Vagina (tissue), 2 donors: ENCODE measurements around the gene AMHR2. TPM values are rescaled to one million over a fixed set of nuclear protein-coding genes. Genes with fewer than 3 reads are reported as not detected.

Experiments
- DNase-seq, 2 donors: peaks; one replicate each; pipeline ENCODE4 v3.0.0-alpha.2; 2017; ENCODE audit errors: extremely low spot score in 2 of 2
- H3K27ac ChIP-seq: fragments of 200-600 bp; sonication (generic); one replicate; pipeline ENCODE4 v1.5.1; 2019
- H3K27me3 ChIP-seq: fragments of 200-600 bp; sonication (generic); one replicate; pipeline ENCODE4 v1.5.1; 2019
- H3K36me3 ChIP-seq, 2 donors: fragments of 200-600 bp; sonication (generic); one replicate each; pipeline ENCODE4 v1.5.1; 2017 to 2019
- H3K4me1 ChIP-seq: fragments of 200-600 bp; sonication (generic); one replicate; pipeline ENCODE4 v1.5.1; 2019
- H3K4me3 ChIP-seq, 2 donors: fragments of 200-600 bp; sonication (generic); 1 replicate in 1 of 2; 2 replicates in 1 of 2; pipeline ENCODE4 v1.5.1; 2016 to 2019
- H3K9me3 ChIP-seq: fragments of 200-600 bp; sonication (generic); one replicate; pipeline ENCODE4 v1.5.1; 2019
- POLR2A ChIP-seq, 2 donors: fragments of 450-650 bp; IDR thresholded peaks; one replicate each; pipeline ENCODE4 v1.6.1; 2017; ENCODE audit warnings: antibody characterized with exemption in 2 of 2, mild to moderate bottlenecking in 2 of 2, moderate library complexity in 2 of 2
- POLR2AphosphoS5 ChIP-seq, 2 donors: sonication (generic); formaldehyde crosslinking; IDR thresholded peaks; one replicate each; pipeline ENCODE4 v1.9.0; 2017; ENCODE audit warnings: antibody characterized with exemption in 2 of 2, mild to moderate bottlenecking in 2 of 2, low read depth in 1 of 2; ENCODE audit not compliant: insufficient read depth in 1 of 2
- intact Hi-C: fragments of 100-400 bp; cut with DNase I; formaldehyde crosslinking; loops from one replicate; pipeline ENCODE4 v1.15.1; 2023
- total RNA-seq: library from RNA; depleted of rRNA; stranded (reverse); fragments of >200 nt; gene quantifications from one replicate; pipeline ENCODE4 v1.2.3, GENCODE V29; 2016
- TF ChIP-seq, protein P1 (sequence below), 3 experiments: fragments of 450-650 bp in 2 of 3; fragments of 200-600 bp in 1 of 3; sonication (generic) in 1 of 3; IDR thresholded peaks; one replicate each; pipeline ENCODE4 v1.5.1; 2017 to 2019; ENCODE audit warnings: antibody characterized with exemption in 3 of 3, mild to moderate bottlenecking in 2 of 3, moderate library complexity in 2 of 3

Gene AMHR2
- total RNA-seq, 1 donor from 2014 or later: 1.2 TPM

DNA sequence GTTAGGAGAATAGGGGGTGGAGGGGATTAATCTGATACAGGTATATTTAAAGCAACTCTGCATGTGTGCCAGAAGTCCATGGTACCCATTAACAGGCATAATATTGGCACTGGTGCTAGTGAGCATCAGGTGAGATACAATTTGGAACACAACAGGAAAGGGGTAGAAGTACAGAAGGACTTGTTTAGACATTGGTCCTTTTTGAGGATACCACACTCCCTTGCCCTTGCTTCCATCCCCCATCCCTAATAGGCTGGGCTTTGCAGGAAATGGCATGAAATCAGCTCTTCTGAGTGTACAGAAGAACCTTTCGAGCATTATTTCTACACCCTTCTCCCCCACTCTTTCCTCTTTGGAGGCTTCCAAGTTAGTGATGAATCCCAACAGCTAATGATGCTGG, 44.6 kb downstream of the AMHR2 start:
- Histone ChIP-seq H3K27ac (no peak overlapping the region), H3K4me3 (no peak overlapping the region), H3K4me1 (peaks cover 5% of the 10 kb centered on the region), H3K9me3 (no peaks in the 10 kb centered on the region), H3K27me3 (no peaks in the 10 kb centered on the region), H3K36me3 (peaks cover 4 to 95% of the 10 kb centered on the region in 2 donors)
- no peak for DNase-seq
- TF ChIP-seq POLR2AphosphoS5 (IDR thresholded peaks at IDR 0.05; ENCODE audit: insufficient read depth in 1 of 2, low read depth in 1 of 2) (no peak), POLR2A (IDR thresholded peaks at IDR 0.05) (no peak)
- TF ChIP-seq, protein P1, sequence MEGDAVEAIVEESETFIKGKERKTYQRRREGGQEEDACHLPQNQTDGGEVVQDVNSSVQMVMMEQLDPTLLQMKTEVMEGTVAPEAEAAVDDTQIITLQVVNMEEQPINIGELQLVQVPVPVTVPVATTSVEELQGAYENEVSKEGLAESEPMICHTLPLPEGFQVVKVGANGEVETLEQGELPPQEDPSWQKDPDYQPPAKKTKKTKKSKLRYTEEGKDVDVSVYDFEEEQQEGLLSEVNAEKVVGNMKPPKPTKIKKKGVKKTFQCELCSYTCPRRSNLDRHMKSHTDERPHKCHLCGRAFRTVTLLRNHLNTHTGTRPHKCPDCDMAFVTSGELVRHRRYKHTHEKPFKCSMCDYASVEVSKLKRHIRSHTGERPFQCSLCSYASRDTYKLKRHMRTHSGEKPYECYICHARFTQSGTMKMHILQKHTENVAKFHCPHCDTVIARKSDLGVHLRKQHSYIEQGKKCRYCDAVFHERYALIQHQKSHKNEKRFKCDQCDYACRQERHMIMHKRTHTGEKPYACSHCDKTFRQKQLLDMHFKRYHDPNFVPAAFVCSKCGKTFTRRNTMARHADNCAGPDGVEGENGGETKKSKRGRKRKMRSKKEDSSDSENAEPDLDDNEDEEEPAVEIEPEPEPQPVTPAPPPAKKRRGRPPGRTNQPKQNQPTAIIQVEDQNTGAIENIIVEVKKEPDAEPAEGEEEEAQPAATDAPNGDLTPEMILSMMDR (IDR thresholded peaks at IDR 0.05): no peak
- intact Hi-C loops: no loop called here

DNA sequence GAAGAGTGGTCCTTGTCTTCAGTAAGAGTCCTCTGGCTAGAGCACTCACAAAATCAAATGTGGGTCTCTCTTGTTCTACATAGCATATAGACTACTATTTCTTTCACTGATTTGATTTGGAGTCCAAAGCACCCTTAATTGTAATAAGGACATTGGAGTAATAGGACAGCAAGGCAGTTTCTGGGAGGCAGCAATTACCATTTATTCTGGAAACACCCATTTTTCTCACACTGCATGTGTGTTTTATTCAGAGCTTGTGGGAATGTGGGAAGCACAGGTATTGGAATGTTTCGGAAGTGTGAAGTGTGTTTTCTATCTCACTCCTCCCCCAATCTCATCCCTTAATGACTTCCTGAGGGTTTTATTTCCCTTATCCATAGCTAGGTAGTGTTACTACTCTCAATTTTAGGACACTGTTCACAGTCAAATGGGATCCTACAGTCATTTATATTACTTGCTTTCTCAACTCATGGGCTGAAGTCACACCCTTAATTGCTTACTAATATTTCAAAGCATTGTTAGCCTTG, 48.5 kb downstream of the AMHR2 start:
- TF ChIP-seq, protein P1 (IDR thresholded peaks at IDR 0.05): no peak
- TF ChIP-seq POLR2AphosphoS5 (IDR thresholded peaks at IDR 0.05; ENCODE audit: insufficient read depth in 1 of 2, low read depth in 1 of 2): no peak
- TF ChIP-seq POLR2A (IDR thresholded peaks at IDR 0.05): no peak
- H3K4me3 ChIP-seq: no peak overlapping the region
- no peak overlapping the region for H3K27ac ChIP-seq
- no peak for DNase-seq
- intact Hi-C loops: no loop called here
- peaks cover 20% of the 10 kb centered on the region for H3K4me1 ChIP-seq
- peaks cover 4 to 94% of the 10 kb centered on the region in 2 donors for H3K36me3 ChIP-seq
- no peaks in the 10 kb centered on the region for H3K27me3 ChIP-seq
- H3K9me3 ChIP-seq: no peaks in the 10 kb centered on the region

DNA sequence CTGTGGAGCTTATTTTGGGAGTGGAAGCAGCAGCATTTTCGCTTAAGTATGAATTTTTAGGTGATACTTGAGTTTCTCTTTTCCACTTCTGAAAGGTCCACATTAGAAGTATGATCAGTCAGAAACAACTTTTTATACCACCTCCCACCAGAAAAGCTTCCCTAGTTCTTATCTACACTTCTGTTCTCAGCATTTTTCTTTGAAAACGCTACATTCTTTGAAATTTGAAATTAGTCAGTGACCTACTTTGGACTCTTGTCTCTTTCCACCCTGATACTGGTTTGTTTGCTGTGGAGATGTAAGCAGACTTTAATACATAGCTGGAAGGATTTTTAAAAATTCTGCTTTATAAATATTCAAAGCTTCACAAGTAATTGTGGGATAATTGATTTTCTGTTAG, 50.4 kb downstream of the AMHR2 start:
- no peak for TF ChIP-seq POLR2AphosphoS5 (IDR thresholded peaks at IDR 0.05; ENCODE audit: insufficient read depth in 1 of 2, low read depth in 1 of 2)
- TF ChIP-seq, protein P1 (IDR thresholded peaks at IDR 0.05): no peak
- TF ChIP-seq POLR2A (IDR thresholded peaks at IDR 0.05): no peak
- intact Hi-C loops: no loop called here
- Histone ChIP-seq H3K36me3 (peaks cover 0 to 92% of the 10 kb centered on the region in 2 donors), H3K4me3 (no peak overlapping the region), H3K4me1 (peaks cover 21% of the 10 kb centered on the region), H3K9me3 (no peaks in the 10 kb centered on the region), H3K27me3 (no peaks in the 10 kb centered on the region), H3K27ac (no peak overlapping the region)
- no peak for DNase-seq

DNA sequence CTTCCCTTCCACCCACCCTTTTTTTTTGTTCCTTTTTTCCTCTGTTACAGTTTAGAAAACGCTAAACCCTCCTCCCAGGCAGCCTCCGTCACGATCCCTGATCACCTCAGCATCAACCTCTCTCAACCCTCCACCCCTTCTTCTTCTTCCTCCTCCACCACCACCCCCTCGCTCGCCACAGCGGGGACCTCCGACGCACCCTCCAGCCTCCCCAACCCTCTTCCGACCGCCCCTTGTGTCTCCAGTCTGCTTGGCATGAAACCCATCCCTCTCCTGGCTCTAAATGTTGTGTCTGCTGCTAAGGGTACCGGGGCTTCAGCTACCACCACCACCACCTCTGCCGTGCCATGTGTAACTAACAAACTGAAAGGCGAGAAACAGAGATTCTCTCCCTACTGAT, 51.2 kb downstream of the AMHR2 start:
- DNase-seq: no peak
- H3K27me3 ChIP-seq: no peaks in the 10 kb centered on the region
- H3K9me3 ChIP-seq: no peaks in the 10 kb centered on the region
- intact Hi-C loops: no loop called here
- H3K27ac ChIP-seq: no peak overlapping the region
- peaks cover 0 to 92% of the 10 kb centered on the region in 2 donors for H3K36me3 ChIP-seq
- TF ChIP-seq, protein P1 (IDR thresholded peaks at IDR 0.05): no peak
- TF ChIP-seq POLR2AphosphoS5 (IDR thresholded peaks at IDR 0.05; ENCODE audit: insufficient read depth in 1 of 2, low read depth in 1 of 2) (no peak), POLR2A (IDR thresholded peaks at IDR 0.05) (no peak)
- peaks cover 21% of the 10 kb centered on the region for H3K4me1 ChIP-seq
- H3K4me3 ChIP-seq: no peak overlapping the region

DNA sequence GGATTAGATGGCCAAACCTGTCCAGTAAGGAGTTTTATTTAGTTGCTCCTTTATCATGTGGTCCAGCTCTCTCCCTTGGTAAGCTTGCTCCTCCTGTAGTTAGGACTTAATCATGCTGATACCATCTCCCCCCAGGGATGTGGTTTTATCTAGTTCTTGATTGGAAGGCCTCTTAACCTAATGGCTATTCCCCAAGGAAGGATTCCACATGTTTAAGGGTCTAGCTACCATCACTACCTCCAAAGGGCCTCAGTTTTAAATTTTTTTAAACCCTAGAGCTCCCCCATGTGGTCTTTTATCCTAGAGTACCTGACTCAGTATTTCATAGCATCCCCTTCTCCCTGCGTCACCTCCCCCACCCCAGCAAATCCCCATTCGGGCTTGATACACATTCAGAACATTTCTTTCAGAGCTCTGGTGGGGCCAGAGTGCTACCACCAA, 53.1 kb downstream of the AMHR2 start:
- no peak overlapping the region for H3K4me3 ChIP-seq
- H3K36me3 ChIP-seq: peaks cover 0 to 92% of the 10 kb centered on the region in 2 donors
- TF ChIP-seq, protein P1 (IDR thresholded peaks at IDR 0.05): no peak
- TF ChIP-seq POLR2AphosphoS5 (IDR thresholded peaks at IDR 0.05; ENCODE audit: insufficient read depth in 1 of 2, low read depth in 1 of 2): no peak
- no peak for TF ChIP-seq POLR2A (IDR thresholded peaks at IDR 0.05)
- H3K27me3 ChIP-seq: no peaks in the 10 kb centered on the region
- H3K27ac ChIP-seq: no peak overlapping the region
- intact Hi-C loops: no loop called here
- H3K9me3 ChIP-seq: no peaks in the 10 kb centered on the region
- DNase-seq: no peak
- peaks cover 40% of the 10 kb centered on the region for H3K4me1 ChIP-seq
